Osteoblast (primary cell): ENCODE results near the gene MAP2K5. TPM values are rescaled to one million over a fixed set of nuclear protein-coding genes. Genes with fewer than 3 reads are reported as not detected.

ENCODE experiments used
- DNase-seq: peaks from one replicate; pipeline ENCODE4 v3.0.0; 2011; ENCODE audit warnings: low spot score, mixed read lengths; ENCODE audit not compliant: insufficient read length; ENCODE audit errors: missing footprints
- H2AFZ ChIP-seq: 2 replicates; pipeline ENCODE4 v1.6.0; 2011; ENCODE audit warnings: mild to moderate bottlenecking, low read length
- H3K27ac ChIP-seq: 2 replicates; pipeline ENCODE4 v1.5.1; 2011; ENCODE audit warnings: mild to moderate bottlenecking, low read depth, low read length, moderate library complexity
- H3K27me3 ChIP-seq: 2 replicates; pipeline ENCODE4 v1.6.0; 2012; ENCODE audit warnings: mild to moderate bottlenecking, control low read depth, inconsistent platforms, low read length, moderate library complexity; ENCODE audit not compliant: insufficient read depth
- H3K36me3 ChIP-seq: 2 replicates; pipeline ENCODE4 v1.5.1; 2011; ENCODE audit warnings: mild to moderate bottlenecking, low read length, control low read depth, moderate library complexity; ENCODE audit not compliant: insufficient read depth
- H3K4me1 ChIP-seq: 2 replicates; pipeline ENCODE4 v1.5.1; 2011; ENCODE audit warnings: mild to moderate bottlenecking, low read length, control low read depth, moderate library complexity; ENCODE audit not compliant: insufficient read depth
- H3K4me2 ChIP-seq: 2 replicates; pipeline ENCODE4 v1.6.0; 2011; ENCODE audit warnings: mild to moderate bottlenecking, low read length; ENCODE audit not compliant: insufficient read depth
- H3K4me3 ChIP-seq: fragments of 200-600 bp; sonication (generic); 3 replicates; pipeline ENCODE4 v1.5.1; 2012; ENCODE audit warnings: mild to moderate bottlenecking, low read length, inconsistent platforms; ENCODE audit not compliant: insufficient read depth
- H3K79me2 ChIP-seq: 2 replicates; pipeline ENCODE4 v1.6.0; 2012; ENCODE audit warnings: mild to moderate bottlenecking, low read length, control low read depth, inconsistent platforms; ENCODE audit not compliant: insufficient read depth
- H3K9me3 ChIP-seq: 2 replicates; pipeline ENCODE4 v1.5.1; 2011; ENCODE audit warnings: low read depth, low read length, control low read depth
- H4K20me1 ChIP-seq: 2 replicates; pipeline ENCODE4 v1.6.0; 2012; ENCODE audit warnings: mild to moderate bottlenecking, low read length, control low read depth; ENCODE audit not compliant: insufficient read depth
- CTCF ChIP-seq: IDR thresholded peaks from 2 replicates; pipeline ENCODE4 v1.5.1; 2011; ENCODE audit warnings: mild to moderate bottlenecking, low read depth, low read length, moderate library complexity; ENCODE audit errors: extremely low read depth
- total RNA-seq: library from RNA; depleted of rRNA; stranded (reverse); fragments of >200 nt; gene quantifications from 2 replicates; pipeline ENCODE4 v1.2.3, GENCODE V29; 2012

MAP2K5 gene
- total RNA-seq, 1 donor: 10.1 TPM

DNA sequence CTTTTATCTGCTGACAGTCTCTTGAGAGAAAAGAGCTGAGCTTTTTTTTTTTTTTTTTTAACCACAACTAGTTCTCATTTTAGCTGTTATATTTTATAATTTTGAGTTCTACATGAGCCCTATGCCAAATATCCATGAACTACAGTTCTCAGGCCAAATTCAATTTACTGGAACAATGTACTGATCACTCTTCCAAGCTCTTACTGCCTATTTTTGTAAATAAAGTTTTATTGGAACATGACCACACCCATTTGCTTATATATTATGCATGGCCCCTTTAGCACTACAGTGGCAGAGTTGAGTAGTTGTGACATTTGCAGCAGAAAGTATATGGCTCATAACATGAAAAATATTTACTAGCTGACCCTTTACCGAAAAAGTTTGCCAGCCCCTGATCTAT, 153.6 kb downstream of the MAP2K5 start:
- Histone ChIP-seq H3K27ac (no peak overlapping the region), H3K79me2 (no peaks in the 10 kb centered on the region), H3K4me3 (no peak overlapping the region), H3K27me3 (peaks cover 4% of the 10 kb centered on the region), H3K4me2 (no peak overlapping the region), H3K9me3 (no peaks in the 10 kb centered on the region), H2AFZ (no peak overlapping the region), H4K20me1 (no peaks in the 10 kb centered on the region), H3K4me1 (peaks cover 6% of the 10 kb centered on the region), H3K36me3 (no peaks in the 10 kb centered on the region)
- TF ChIP-seq CTCF: no peak
- no peak for DNase-seq

DNA sequence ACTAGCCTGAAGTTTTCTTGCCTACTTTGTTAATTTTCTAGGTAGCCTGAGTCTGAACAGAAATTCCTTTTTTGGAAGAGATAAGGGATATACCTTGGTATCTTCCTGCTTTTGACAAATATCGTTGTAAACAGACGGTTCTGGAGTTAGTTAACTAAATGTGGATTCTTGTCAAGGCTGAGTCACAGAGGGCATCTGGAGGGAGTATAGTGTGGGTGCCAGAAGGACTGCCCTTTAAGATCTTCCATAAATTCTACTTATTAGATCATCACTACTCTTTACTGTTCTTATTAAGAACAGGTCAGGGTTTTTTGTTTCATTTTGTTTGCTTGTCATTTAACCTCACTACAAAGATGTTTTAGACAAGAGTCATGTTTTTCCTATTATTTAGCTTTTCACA, 157.5 kb downstream of the MAP2K5 start:
- H2AFZ ChIP-seq: no peak overlapping the region
- no peak for TF ChIP-seq CTCF
- peaks cover 10% of the 10 kb centered on the region for H3K4me1 ChIP-seq
- no peak overlapping the region for H3K27ac ChIP-seq
- no peaks in the 10 kb centered on the region for H3K79me2 ChIP-seq
- H3K36me3 ChIP-seq: no peaks in the 10 kb centered on the region
- H3K4me2 ChIP-seq: no peak overlapping the region
- DNase-seq: peak; percentile 48
- H4K20me1 ChIP-seq: no peaks in the 10 kb centered on the region
- H3K27me3 ChIP-seq: no peaks in the 10 kb centered on the region
- H3K4me3 ChIP-seq: no peak overlapping the region
- no peaks in the 10 kb centered on the region for H3K9me3 ChIP-seq

- no peaks in the 10 kb centered on the region for H3K27me3 ChIP-seq
- H3K9me3 ChIP-seq: no peaks in the 10 kb centered on the region
- H4K20me1 ChIP-seq: no peaks in the 10 kb centered on the region
- H3K79me2 ChIP-seq: no peaks in the 10 kb centered on the region
- TF ChIP-seq CTCF: no peak
- H3K4me1 ChIP-seq: peaks cover 10% of the 10 kb centered on the region
- H3K4me3 ChIP-seq: no peak overlapping the region
- H3K4me2 ChIP-seq: no peak overlapping the region
- no peak overlapping the region for H3K27ac ChIP-seq
- peak; percentile 21 for DNase-seq
- no peak overlapping the region for H2AFZ ChIP-seq
- no peaks in the 10 kb centered on the region for H3K36me3 ChIP-seq
These were observed 159.2 kb downstream of the MAP2K5 start for GRCh38 chr15:67701669-67702068.

DNA sequence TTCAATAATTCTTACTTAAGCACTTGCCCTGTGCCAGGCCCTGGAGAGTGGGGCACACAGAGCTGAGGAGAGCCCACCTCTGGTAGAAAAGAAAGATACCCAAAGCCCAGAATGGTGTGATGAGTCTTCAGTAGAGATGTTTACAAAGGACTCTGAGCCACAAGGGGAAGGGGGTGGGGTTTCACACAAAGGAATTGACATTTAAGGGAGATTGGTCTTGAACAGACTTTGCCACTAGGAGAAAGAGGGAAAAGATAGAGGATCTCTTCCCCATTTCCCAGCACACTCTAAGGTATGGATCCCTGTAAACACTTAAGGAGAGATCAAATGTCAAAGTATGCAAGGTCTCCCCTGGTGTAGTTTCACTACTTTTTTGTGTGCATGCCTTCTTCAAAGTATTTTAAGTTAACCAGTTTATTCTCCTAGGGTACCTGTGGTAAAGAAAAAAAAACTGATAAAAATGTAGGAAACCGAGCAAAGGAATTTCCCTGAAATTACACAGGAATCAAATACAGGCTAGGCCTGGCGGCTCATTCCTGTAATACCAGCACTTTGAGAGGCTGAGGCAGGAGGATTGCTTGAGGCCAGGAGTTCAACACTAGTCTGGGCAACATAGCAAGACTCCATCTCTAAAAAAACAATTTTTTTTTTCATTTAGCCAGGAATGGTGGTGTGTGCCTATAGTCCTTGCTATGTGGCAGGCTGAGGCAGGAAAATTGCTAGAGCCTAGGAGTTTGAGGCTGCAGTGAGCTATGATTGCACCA, 165.2 kb downstream of the MAP2K5 start:
- H3K4me2 ChIP-seq: no peak overlapping the region
- no peaks in the 10 kb centered on the region for H3K79me2 ChIP-seq
- TF ChIP-seq CTCF: no peak
- H3K9me3 ChIP-seq: no peaks in the 10 kb centered on the region
- H4K20me1 ChIP-seq: no peaks in the 10 kb centered on the region
- H3K27me3 ChIP-seq: no peaks in the 10 kb centered on the region
- no peak overlapping the region for H2AFZ ChIP-seq
- no peaks in the 10 kb centered on the region for H3K36me3 ChIP-seq
- DNase-seq: no peak
- no peak overlapping the region for H3K4me3 ChIP-seq
- H3K4me1 ChIP-seq: no peaks in the 10 kb centered on the region
- no peak overlapping the region for H3K27ac ChIP-seq
